Measurements from ENCODE around the gene OVCH1. TPM values are rescaled to one million over a fixed set of nuclear protein-coding genes. Genes with fewer than 3 reads are reported as not detected.

OVCH1 gene
- total and polyA plus RNA-seq, 8 donors: 0.02 to 0.06 TPM; not detected in 6

DNA sequence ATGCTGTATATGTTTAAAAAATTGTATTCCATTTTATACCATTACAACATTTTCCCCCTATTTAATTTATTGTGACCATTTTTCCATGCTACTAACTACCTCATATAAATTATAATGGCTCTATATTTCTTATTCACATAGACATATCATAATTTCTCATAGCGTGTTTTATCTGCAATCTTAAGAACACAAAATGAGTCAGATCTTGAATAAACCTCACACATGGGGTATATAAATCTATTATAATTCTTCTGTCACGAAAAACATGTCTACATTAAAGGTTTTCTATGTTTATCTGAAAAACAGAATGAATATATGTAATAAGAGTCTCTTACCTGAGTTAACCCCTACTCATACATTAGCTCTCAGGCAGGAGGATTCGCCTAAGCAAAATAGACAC is 66.0 kb downstream of the OVCH1 start:
- no peak for ATAC-seq
- no peak overlapping the region for H3K27ac ChIP-seq
- intact Hi-C loops (cut with DNase I): no loop called here
- FAIRE-seq: no peak
- no peak overlapping the region for H3K4me3 ChIP-seq
- DNase-seq: no peak
- no peaks in the 10 kb centered on the region for H3K36me3 ChIP-seq
- 57 to 66% methylated on average over 3 of the region's 3 CpGs for WGBS, 2 donors
- no peaks in the 10 kb centered on the region for H3K27me3 ChIP-seq
- TF ChIP-seq, protein P1, sequence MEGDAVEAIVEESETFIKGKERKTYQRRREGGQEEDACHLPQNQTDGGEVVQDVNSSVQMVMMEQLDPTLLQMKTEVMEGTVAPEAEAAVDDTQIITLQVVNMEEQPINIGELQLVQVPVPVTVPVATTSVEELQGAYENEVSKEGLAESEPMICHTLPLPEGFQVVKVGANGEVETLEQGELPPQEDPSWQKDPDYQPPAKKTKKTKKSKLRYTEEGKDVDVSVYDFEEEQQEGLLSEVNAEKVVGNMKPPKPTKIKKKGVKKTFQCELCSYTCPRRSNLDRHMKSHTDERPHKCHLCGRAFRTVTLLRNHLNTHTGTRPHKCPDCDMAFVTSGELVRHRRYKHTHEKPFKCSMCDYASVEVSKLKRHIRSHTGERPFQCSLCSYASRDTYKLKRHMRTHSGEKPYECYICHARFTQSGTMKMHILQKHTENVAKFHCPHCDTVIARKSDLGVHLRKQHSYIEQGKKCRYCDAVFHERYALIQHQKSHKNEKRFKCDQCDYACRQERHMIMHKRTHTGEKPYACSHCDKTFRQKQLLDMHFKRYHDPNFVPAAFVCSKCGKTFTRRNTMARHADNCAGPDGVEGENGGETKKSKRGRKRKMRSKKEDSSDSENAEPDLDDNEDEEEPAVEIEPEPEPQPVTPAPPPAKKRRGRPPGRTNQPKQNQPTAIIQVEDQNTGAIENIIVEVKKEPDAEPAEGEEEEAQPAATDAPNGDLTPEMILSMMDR (IDR thresholded peaks at IDR 0.05): no peak
- H3K4me1 ChIP-seq: peaks cover 0 to 9% (median 6%) of the 10 kb centered on the region in 3 donors
- H3K9me3 ChIP-seq: no peaks in the 10 kb centered on the region

DNA sequence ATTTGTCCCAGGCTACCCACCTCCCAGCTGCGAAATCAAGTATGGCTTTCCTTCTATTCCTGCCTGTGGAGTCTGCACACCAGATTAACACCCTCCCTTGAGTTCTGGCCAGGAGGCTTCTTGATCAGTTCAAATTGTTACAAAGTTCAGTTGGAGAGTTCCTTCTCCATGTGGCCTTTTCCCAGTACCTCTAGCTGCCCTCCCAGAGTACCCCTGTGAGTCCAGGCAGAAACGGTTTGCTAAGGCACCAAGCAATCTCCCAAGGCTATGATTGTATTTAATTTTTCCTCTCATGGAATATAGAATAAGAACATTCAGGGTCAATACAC is 66.8 kb downstream of the OVCH1 start:
- no peaks in the 10 kb centered on the region for H3K36me3 ChIP-seq
- 27 to 40% methylated on average over 2 of the region's 2 CpGs for WGBS, 2 donors
- H3K4me1 ChIP-seq: peaks cover 0 to 9% (median 6%) of the 10 kb centered on the region in 3 donors
- ATAC-seq (peak; percentile 54 to 84 (median 68)), FAIRE-seq (no peak), DNase-seq (peak in 2 of 6 donors; percentile 42 to 45)
- peak overlapping the region in 1 of 4 donors; percentile 44 for H3K27ac ChIP-seq
- intact Hi-C loops (cut with DNase I): no loop called here
- no peaks in the 10 kb centered on the region for H3K9me3 ChIP-seq
- TF ChIP-seq, protein P1 (IDR thresholded peaks at IDR 0.05): no peak
- no peak overlapping the region for H3K4me3 ChIP-seq
- no peaks in the 10 kb centered on the region for H3K27me3 ChIP-seq

DNA sequence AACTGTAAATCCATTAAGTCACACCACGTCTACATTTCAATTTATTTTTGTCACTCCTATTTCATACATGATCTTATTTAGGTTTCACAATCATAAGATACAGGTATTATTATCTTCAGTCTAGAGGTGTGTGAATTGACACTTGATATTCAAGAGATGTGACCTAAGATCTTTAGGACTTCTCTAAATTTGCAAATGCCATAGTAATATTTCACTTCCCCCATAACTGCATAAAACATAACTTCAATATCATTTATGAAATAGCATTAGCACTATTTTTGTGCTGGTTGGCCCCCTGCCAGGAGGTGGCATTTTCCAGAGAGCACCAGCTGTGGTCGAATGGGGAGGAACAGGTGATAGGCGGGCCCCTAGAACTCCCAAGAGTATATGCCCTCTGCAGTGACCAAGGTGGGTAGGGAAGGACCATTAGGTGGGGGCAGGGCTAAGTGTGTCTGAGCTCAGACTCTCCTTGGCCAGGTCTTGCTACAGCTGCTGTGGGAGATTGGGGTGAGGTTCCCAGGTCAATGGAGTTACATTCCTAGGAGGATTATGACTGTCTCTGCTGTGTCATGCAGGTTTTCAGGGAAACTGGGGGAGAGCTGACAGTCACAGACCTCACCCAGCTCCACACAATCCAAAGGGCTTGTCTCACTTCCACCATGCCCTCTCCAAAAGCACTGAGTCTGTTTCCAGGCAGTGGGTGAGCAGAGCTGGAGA is 67.3 kb downstream of the OVCH1 start:
- intact Hi-C loops (cut with DNase I): no loop called here
- Histone ChIP-seq H3K9me3 (no peaks in the 10 kb centered on the region), H3K36me3 (no peaks in the 10 kb centered on the region), H3K27me3 (no peaks in the 10 kb centered on the region), H3K27ac (peak overlapping the region in 1 of 4 donors; percentile 44), H3K4me3 (no peak overlapping the region), H3K4me1 (peaks cover 0 to 9% (median 6%) of the 10 kb centered on the region in 3 donors)
- WGBS, 2 donors: 48 to 52% methylated on average over 3 of the region's 3 CpGs
- DNase-seq (peak in 3 of 6 donors; percentile 12 to 59 (median 37)), FAIRE-seq (no peak), ATAC-seq (peak; percentile 11 to 45 (median 21))
- TF ChIP-seq, protein P1 (IDR thresholded peaks at IDR 0.05): no peak

DNA sequence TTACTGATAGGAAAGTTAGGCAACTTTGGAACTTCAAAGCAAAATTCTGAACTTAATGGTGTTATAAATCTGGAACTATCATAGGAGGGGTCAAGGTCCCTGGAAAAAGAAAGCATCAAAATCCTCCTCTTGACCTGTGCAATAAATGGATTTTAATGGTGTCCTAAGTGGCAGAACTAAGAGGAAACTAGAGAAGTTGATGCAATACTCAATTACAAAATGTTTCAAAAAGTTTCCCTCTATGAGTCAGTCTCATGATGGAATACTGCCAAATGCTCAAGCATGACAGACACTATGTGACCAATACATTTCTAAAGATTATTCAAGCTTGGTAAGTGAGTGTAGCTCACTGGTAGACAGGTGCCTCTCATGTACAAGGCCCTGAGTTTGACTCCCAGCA is 68.9 kb downstream of the OVCH1 start:
- FAIRE-seq: no peak
- intact Hi-C loops (cut with DNase I): no loop called here

More for the DNA sequence above, 68.9 kb downstream of the OVCH1 start:
- Histone ChIP-seq H3K36me3 (no peaks in the 10 kb centered on the region), H3K4me1 (peaks cover 0 to 9% (median 6%) of the 10 kb centered on the region in 3 donors), H3K27ac (no peak overlapping the region), H3K9me3 (no peaks in the 10 kb centered on the region), H3K27me3 (no peaks in the 10 kb centered on the region), H3K4me3 (no peak overlapping the region)
- TF ChIP-seq, protein P1 (IDR thresholded peaks at IDR 0.05): no peak
- ATAC-seq: peak; percentile 54 to 86 (median 70)
- peak in 1 of 6 donors; percentile 16 for DNase-seq

Measured in pancreas (tissue), 10 donors.